Suprapubic skin (tissue), 4 donors: ENCODE measurements around the gene TNNC1.

Source experiments
- CTCF ChIP-seq, 2 donors: fragments of 200-600 bp in 1 of 2; fragments of 450-650 bp in 1 of 2; sonication (generic) in 1 of 2; IDR thresholded peaks; one replicate each; pipeline ENCODE4 v1.5.1; 2016 to 2019; ENCODE audit warnings: antibody characterized with exemption in 2 of 2, mild to moderate bottlenecking in 1 of 2, moderate library complexity in 1 of 2
- POLR2A ChIP-seq, 2 donors: fragments of 450-650 bp; IDR thresholded peaks; one replicate each; pipeline ENCODE4 v1.6.1; 2017; ENCODE audit warnings: antibody characterized with exemption in 2 of 2, mild to moderate bottlenecking in 2 of 2, moderate library complexity in 2 of 2
- POLR2AphosphoS5 ChIP-seq, 3 donors: sonication (generic); formaldehyde crosslinking; IDR thresholded peaks; one replicate each; pipeline ENCODE4 v1.6.1; 2017; ENCODE audit warnings: antibody characterized with exemption in 3 of 3

- no peak for TF ChIP-seq POLR2AphosphoS5 (IDR thresholded peaks at IDR 0.05)
- no peak for TF ChIP-seq CTCF (IDR thresholded peaks at IDR 0.05)
- no peak for TF ChIP-seq POLR2A (IDR thresholded peaks at IDR 0.05)
These were observed 24.8 kb downstream of the TNNC1 start for GRCh38 chr3:52429031-52429430.
